Nephron (organoid): ENCODE results near the gene COL4A1.

ENCODE experiments used
- H3K27ac Mint-ChIP-seq, 3 experiments: 2 replicates each; pipeline ENCODE4 v1.8.0; 2020; ENCODE audit warnings: mixed read lengths in 3 of 3, mild to moderate bottlenecking in 2 of 3, moderate library complexity in 1 of 3
- H3K27me3 Mint-ChIP-seq: 2 replicates; pipeline ENCODE4 v1.8.0; 2021; ENCODE audit warnings: low read depth, mild to moderate bottlenecking, moderate library complexity, mixed read lengths
- H3K36me3 Mint-ChIP-seq: 2 replicates; pipeline ENCODE4 v1.8.0; 2020; ENCODE audit warnings: low read depth, mixed read lengths
- H3K4me1 Mint-ChIP-seq: 2 replicates; pipeline ENCODE4 v1.8.0; 2020; ENCODE audit warnings: mixed read lengths
- H3K4me3 Mint-ChIP-seq, 3 experiments: 2 replicates each; pipeline ENCODE4 v1.8.0; 2020; ENCODE audit warnings: mild to moderate bottlenecking in 3 of 3, mixed read lengths in 3 of 3, moderate library complexity in 2 of 3
- H3K9me3 Mint-ChIP-seq: 2 replicates; pipeline ENCODE4 v1.8.0; 2020; ENCODE audit warnings: mixed read lengths
- CTCF ChIP-seq, 3 experiments: fragments of 200-600 bp; sonication (generic); IDR thresholded peaks; one replicate each; pipeline ENCODE4 v1.5.0; 2021; ENCODE audit warnings: antibody characterized with exemption in 3 of 3; ENCODE audit not compliant: unreplicated experiment in 3 of 3

Gene COL4A1

GRCh38 chr13:110166598-110166997 lies 140.4 kb downstream of the COL4A1 start:
- Mint-ChIP-seq H3K4me1 (peaks cover 17% of the 10 kb centered on the region), H3K9me3 (no peaks in the 10 kb centered on the region), H3K27me3 (no peaks in the 10 kb centered on the region), H3K27ac (no peak overlapping the region), H3K4me3 (no peak overlapping the region), H3K36me3 (peaks cover 50% of the 10 kb centered on the region)
- TF ChIP-seq CTCF (IDR thresholded peaks at IDR 0.05; ENCODE audit: unreplicated experiment in 3 of 3) = no peak

DNA sequence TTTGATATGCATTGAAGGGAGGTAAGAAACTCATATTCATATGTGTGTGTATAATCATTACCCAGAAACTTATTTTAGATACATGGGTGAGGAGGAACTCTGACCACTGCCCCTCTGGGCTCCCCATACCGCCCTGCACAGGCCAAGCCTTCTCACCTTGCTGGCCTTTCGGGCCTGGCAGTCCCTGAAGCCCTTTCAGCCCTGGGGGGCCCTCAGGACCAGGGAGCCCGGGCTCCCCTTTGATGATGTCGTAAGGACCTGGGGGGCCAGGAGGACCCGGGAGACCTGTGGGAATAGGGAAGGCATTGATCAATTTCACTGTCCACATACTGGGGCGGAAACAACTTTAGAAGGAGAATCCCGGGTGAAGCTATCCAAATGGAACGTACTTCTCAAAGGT lies 142.3 kb downstream of the COL4A1 start:
- Mint-ChIP-seq H3K27ac (no peak overlapping the region), H3K9me3 (no peaks in the 10 kb centered on the region), H3K36me3 (peaks cover 50% of the 10 kb centered on the region), H3K4me3 (no peak overlapping the region), H3K4me1 (peaks cover 12% of the 10 kb centered on the region), H3K27me3 (no peaks in the 10 kb centered on the region)
- TF ChIP-seq CTCF (IDR thresholded peaks at IDR 0.05; ENCODE audit: unreplicated experiment in 3 of 3) = no peak

GRCh38 chr13:110162866-110163658 lies 143.9 kb downstream of the COL4A1 start:
- Mint-ChIP-seq H3K4me3 (no peak overlapping the region), H3K27me3 (no peaks in the 10 kb centered on the region), H3K27ac (no peak overlapping the region), H3K36me3 (peaks cover 59% of the 10 kb centered on the region), H3K4me1 (no peaks in the 10 kb centered on the region), H3K9me3 (no peaks in the 10 kb centered on the region)
- no peak for TF ChIP-seq CTCF (IDR thresholded peaks at IDR 0.05; ENCODE audit: unreplicated experiment in 3 of 3)

DNA sequence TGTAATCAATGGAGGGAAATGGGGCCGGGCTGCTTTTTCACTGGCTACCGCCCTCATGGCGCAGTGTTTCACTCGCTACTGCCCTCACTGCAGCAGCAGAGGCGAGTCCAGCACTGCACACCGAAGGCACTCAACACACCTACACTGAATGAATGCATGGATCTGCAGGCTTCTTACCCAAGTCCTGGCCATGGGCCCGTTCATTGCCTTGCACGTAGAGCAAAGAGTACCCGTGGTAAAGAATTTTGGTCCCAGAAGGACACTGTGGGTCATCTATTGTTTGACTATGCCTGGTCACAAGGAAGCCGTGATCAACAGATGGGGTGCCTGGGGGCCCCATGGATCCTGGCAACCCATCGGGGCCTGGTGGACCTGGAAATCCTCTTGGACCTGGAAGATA lies 144.9 kb downstream of the COL4A1 start:
- no peak for TF ChIP-seq CTCF (IDR thresholded peaks at IDR 0.05; ENCODE audit: unreplicated experiment in 3 of 3)
- Mint-ChIP-seq H3K9me3 (no peaks in the 10 kb centered on the region), H3K4me1 (no peaks in the 10 kb centered on the region)

GRCh38 chr13:110161112-110161882 lies 145.7 kb downstream of the COL4A1 start:
- no peak overlapping the region for H3K27ac Mint-ChIP-seq
- H3K9me3 Mint-ChIP-seq = no peaks in the 10 kb centered on the region
- no peaks in the 10 kb centered on the region for H3K27me3 Mint-ChIP-seq
- H3K36me3 Mint-ChIP-seq = peaks cover 62% of the 10 kb centered on the region
- no peak for TF ChIP-seq CTCF (IDR thresholded peaks at IDR 0.05; ENCODE audit: unreplicated experiment in 3 of 3)
- H3K4me1 Mint-ChIP-seq = peaks cover 7% of the 10 kb centered on the region
- no peak overlapping the region for H3K4me3 Mint-ChIP-seq

More for the DNA sequence above, 144.9 kb downstream of the COL4A1 start:
- no peaks in the 10 kb centered on the region for H3K27me3 Mint-ChIP-seq
- no peak overlapping the region for H3K27ac Mint-ChIP-seq
- H3K4me3 Mint-ChIP-seq = no peak overlapping the region
- peaks cover 59% of the 10 kb centered on the region for H3K36me3 Mint-ChIP-seq
